Dendritic cell treated with granulocyte-macrophage colony-stimulating factor and Interleukin-4, amounts not matched to agents 40 ng/mL and 50 ng/mL, for 4 days (primary cell): ENCODE data around the gene ERICH3.

ENCODE experiments used
- H3K27ac Mint-ChIP-seq: one replicate; pipeline ENCODE4 v1.8.0; 2022; ENCODE audit warnings: mild to moderate bottlenecking, mixed read lengths
- H3K27me3 Mint-ChIP-seq: one replicate; pipeline ENCODE4 v1.8.0; 2022; ENCODE audit warnings: mild to moderate bottlenecking, mixed read lengths
- H3K36me3 Mint-ChIP-seq: one replicate; pipeline ENCODE4 v1.8.0; 2022; ENCODE audit warnings: low read depth, mixed read lengths
- H3K4me1 Mint-ChIP-seq: one replicate; pipeline ENCODE4 v1.8.0; 2022; ENCODE audit warnings: low read depth, mixed read lengths
- H3K4me3 Mint-ChIP-seq: one replicate; pipeline ENCODE4 v1.8.0; 2022; ENCODE audit warnings: mild to moderate bottlenecking, moderate library complexity, mixed read lengths
- H3K9me3 Mint-ChIP-seq: one replicate; pipeline ENCODE4 v1.8.0; 2022; ENCODE audit warnings: mixed read lengths
- intact Hi-C: fragments of 100-400 bp; cut with micrococcal nuclease; formaldehyde crosslinking; loops from one replicate; pipeline ENCODE4 v1.15.0; 2022

ERICH3 gene

DNA sequence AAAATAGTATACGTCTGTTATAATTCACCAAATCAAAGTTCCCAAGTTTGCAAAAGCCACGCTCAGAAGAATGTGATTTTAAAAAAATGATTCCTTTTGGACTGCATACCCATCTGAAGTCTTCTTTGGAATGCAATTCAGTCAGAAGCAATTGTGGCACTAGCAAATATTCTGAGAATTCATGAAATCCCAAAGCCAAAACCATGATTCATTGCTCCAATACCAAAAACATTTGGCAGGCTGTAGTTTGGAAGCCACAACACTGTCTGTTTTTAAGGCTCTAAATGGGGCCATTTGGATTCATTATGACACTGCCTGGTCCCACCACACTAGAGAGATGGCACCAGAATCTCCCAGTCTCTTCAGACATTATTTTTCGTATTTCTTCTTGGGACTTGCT, 139.4 kb downstream of the ERICH3 start:
- no peaks in the 10 kb centered on the region for H3K27me3 Mint-ChIP-seq

DNA sequence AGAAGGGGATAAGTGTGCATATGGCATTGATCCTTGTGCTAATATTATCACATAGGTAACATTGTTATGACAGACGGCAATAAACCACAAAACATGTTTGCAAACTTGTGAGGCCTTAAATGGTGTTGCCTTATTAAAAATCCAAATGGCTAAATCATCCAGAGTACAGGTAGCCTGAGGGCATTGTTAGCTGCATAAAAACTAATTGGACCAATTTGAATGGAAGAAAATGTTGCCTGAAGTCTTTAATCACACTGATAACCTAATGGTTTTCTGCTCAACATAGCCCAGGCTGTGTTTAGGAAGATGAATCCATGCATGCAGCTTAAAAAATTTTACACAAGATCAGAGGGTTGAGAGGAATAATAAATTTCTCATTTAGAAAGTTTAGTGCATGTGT, 141.8 kb downstream of the ERICH3 start:
- Mint-ChIP-seq H3K36me3 (no peaks in the 10 kb centered on the region), H3K4me1 (no peaks in the 10 kb centered on the region), H3K9me3 (no peaks in the 10 kb centered on the region), H3K27ac (no peak overlapping the region), H3K4me3 (no peak overlapping the region), H3K27me3 (no peaks in the 10 kb centered on the region)
- intact Hi-C loops = no loop called here

More for the DNA sequence above, 139.4 kb downstream of the ERICH3 start:
- no peaks in the 10 kb centered on the region for H3K36me3 Mint-ChIP-seq
- intact Hi-C loops = no loop called here
- H3K4me1 Mint-ChIP-seq = no peaks in the 10 kb centered on the region
- H3K9me3 Mint-ChIP-seq = no peaks in the 10 kb centered on the region
- H3K4me3 Mint-ChIP-seq = no peak overlapping the region
- H3K27ac Mint-ChIP-seq = no peak overlapping the region

DNA sequence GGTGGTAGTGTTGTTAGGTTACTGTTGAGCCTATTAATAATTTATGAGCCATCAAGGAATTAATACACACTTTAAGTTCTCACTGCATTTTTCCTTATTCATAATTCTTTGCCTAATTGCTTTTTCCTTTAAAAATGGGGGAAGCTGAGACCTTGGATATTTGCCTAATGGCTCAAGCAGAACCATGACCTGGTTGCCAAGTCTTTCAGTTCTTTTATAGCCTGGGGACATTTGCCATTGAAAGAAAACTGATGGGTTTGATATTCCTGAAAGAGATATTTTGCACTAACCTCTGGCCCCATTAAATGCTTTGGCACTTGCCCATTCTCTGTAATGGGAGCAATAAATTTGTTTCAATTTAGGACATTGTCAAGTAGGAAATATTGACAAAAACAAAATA, 142.7 kb downstream of the ERICH3 start:
- Mint-ChIP-seq H3K4me1 (no peaks in the 10 kb centered on the region), H3K36me3 (no peaks in the 10 kb centered on the region), H3K27me3 (no peaks in the 10 kb centered on the region), H3K4me3 (no peak overlapping the region), H3K27ac (no peak overlapping the region), H3K9me3 (no peaks in the 10 kb centered on the region)
- intact Hi-C loops = no loop called here

DNA sequence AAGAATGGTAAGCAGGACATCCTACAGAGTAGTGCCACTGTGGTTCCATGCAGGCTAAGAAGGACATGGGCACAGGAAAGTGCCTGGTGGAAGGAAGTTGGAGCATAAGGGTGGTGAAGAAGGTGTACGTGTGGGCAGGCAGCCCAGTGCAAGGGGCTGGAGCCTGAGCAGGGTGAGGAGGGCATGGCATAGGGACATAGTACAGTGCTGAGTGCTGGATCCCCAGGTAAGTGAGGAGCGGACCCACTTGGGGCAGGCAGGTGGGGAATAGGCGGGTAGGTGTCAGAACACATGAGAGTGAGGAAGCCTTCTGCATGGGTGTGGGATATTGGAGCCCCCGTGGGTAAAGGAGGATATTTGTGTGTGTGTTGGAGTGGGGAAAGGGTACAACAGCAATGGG, 145.5 kb downstream of the ERICH3 start:
- H3K9me3 Mint-ChIP-seq = no peaks in the 10 kb centered on the region
- H3K4me3 Mint-ChIP-seq = no peak overlapping the region

DNA sequence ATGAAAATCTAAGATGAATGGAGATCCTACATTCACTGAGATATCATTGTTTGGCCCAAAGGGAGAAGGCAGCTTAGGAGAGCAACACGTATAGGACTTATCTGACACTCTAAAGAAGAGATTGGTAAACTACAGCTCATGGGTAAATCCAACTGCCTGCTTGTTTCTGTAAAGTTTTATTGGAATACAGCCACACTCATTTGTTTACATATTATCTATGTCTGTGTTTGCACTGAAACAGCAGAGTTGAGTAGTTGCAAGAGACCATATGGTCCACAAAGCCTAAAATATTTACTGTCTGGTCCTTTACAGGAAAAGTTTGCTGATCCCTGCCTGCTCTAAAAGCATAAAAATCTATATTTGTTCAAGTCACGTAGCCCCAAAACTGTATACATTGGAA, 146.9 kb downstream of the ERICH3 start:
- no peak overlapping the region for H3K4me3 Mint-ChIP-seq
- no peaks in the 10 kb centered on the region for H3K9me3 Mint-ChIP-seq
- H3K36me3 Mint-ChIP-seq = no peaks in the 10 kb centered on the region
- intact Hi-C loops = no loop called here
- H3K4me1 Mint-ChIP-seq = no peaks in the 10 kb centered on the region
- H3K27me3 Mint-ChIP-seq = no peaks in the 10 kb centered on the region
- H3K27ac Mint-ChIP-seq = no peak overlapping the region

More for the DNA sequence above, 145.5 kb downstream of the ERICH3 start:
- no peak overlapping the region for H3K27ac Mint-ChIP-seq
- intact Hi-C loops = no loop called here
- no peaks in the 10 kb centered on the region for H3K27me3 Mint-ChIP-seq
- H3K4me1 Mint-ChIP-seq = no peaks in the 10 kb centered on the region
- no peaks in the 10 kb centered on the region for H3K36me3 Mint-ChIP-seq

DNA sequence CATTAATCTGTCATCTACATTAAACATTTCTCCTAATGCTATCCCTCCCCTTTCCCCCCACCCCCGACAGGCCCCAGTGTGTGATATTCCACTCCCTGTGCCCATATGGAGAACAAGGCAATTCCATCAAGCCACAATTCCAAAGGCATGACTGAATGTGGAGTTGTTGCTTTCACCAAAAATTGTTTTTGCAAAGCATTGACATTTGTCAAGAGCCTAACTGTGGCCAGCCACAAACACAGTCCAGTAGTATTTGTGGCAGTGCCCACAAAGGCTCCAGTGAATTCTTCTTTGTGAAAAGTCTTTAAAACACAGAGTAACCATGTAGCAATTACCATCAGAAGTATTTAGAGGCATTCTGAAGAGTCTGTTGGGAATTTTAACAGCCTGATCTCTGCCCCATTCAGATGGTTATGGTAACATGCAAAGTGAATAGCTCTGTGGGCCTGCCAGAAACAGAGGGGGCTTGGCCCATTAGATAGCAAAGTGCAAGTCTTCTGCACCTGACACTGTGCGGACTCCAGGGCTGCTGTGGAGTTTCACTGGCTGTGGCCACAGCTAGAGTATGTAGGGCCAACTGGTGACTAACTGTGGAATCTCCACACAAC, 149.6 kb downstream of the ERICH3 start:
- Mint-ChIP-seq H3K36me3 (no peaks in the 10 kb centered on the region), H3K4me3 (no peak overlapping the region)

DNA sequence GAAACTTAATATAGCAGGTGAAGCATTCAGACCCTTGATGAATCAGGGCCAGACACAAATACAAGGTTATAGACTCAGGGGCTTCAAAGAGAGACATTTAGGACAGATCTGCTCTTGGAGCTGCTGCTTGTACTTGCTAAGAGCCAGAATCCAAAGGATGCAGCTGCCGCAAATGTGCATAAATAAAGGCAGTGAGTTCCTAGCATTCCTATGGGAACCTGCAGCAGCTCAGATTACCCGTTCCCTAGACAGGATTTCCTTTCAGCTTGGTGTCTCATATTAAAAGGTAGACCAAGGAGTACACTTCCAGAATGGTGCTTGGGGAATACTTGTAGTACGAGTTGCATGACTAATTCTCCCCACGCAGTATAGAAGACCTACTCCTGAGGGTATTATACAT, 151.4 kb downstream of the ERICH3 start:
- Mint-ChIP-seq H3K36me3 (no peaks in the 10 kb centered on the region), H3K4me3 (no peak overlapping the region), H3K27me3 (no peaks in the 10 kb centered on the region), H3K27ac (no peak overlapping the region), H3K9me3 (no peaks in the 10 kb centered on the region), H3K4me1 (no peaks in the 10 kb centered on the region)
- intact Hi-C loops = no loop called here

More for the DNA sequence above, 149.6 kb downstream of the ERICH3 start:
- H3K9me3 Mint-ChIP-seq = no peaks in the 10 kb centered on the region
- H3K27ac Mint-ChIP-seq = no peak overlapping the region
- H3K27me3 Mint-ChIP-seq = no peaks in the 10 kb centered on the region
- H3K4me1 Mint-ChIP-seq = no peaks in the 10 kb centered on the region
- intact Hi-C loops = no loop called here
